NCI-H748 (cell line): ENCODE data around the gene FOCAD.
A peak's percentile ranks its signal among the peaks of the same experiment; 100 is the strongest.

Experiments used
- DNase-seq: peaks from one replicate; lab custom pipeline; 2025; ENCODE audit not compliant: unreplicated experiment; lab: John Stamatoyannopoulos, UW

FOCAD gene

DNA sequence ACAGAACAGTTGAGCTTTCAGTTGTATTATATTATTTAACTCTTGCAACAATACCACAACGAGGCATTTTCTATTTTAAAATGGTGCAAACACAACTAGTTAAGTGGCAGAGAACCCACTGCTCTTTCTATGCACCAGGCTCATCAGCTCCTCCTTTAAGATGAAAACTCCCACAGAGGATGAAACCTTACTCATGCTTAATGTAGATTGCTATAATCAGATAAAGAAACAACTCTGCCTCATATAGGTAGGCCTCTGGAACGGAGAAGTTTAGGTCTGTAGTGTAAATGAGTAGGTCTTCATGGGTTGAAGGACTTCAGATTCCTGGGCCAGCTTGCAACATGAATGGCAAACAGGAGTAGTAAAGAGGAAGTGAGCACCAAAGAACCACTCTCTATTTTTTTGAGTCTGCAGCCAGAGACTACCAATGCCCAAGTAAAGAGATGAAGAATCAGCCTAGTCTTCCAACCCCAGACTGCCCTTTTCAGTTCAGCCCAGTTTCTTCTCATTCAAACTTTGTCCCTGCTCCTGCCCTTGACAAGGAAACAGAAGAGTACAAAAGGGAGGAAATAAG lies 313.5 kb downstream of the FOCAD start:
- no peak for DNase-seq

DNA sequence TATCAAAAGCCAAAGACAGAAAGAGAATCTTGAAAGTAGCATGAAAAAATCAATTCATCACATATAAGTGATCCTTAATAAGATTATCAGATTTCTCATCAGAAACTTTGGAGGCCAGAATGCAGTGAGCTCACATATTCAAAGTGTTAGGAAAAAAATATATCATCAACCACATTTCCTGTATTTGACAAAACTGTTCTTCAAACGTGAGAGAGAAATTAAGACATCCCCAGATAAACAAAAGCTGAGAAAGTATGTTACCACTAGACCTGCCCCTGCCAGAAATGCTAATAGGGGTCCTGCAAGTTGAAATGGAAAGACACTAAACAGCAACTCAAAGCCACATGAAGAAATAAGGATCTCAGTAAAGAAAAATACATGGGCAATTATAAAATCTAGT lies 317.5 kb downstream of the FOCAD start:
- DNase-seq = no peak

- DNase-seq = no peak
Observed at GRCh38 chr9:21002040-21002439, 318.0 kb downstream of the FOCAD start.

DNA sequence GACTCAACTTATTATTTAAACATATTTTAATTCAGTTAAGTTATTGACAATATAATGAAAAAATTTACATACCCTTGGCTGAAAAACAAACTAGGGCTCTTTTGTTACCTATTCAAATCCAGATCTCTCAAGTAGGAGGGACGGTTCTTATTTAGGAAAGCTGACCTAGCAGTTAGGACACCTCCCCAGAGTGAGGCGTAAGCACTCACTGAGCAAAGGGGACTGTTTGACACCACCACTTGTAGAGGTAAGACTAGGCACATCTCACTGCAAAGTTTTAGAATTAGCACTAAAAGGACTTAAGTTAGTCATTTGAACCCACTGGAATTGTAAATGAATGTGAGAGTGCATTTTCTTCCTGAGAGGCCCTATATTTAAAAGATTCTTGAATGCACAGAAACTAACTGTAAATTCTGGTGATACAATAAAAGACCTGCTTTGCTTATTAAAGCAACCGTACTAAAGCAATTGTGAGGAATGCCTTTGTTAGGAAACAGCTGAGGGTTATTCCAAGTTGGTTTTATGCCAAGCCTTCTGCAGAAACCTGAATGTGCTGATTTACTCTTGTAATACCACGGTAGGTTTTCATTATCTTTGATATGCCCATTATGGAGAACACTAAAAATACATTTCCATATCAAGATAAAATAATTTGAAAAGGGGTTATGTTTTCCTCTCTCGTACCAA lies 331.2 kb downstream of the FOCAD start:
- no peak for DNase-seq

DNA sequence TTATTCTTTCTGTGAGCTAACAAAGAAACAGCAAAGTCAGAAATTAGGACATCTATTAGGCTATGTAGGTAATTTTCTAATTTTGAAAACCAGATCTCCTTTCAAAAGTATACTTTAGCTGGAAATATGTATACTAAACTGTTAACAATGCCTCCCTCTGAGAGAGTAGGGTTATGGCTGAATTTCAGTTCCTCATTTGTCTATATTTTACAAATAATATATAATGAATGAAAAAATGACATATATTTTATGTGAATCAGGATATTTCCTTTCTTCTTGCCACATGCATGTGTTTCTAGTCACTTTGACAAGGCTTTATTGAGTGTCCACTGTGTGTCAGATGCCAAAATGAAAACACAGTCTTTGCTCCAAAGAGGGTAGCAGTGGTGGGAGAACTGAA lies 331.9 kb downstream of the FOCAD start:
- no peak for DNase-seq

GRCh38 chr9:21016701-21017491 lies 332.8 kb downstream of the FOCAD start:
- DNase-seq = no peak

- DNase-seq = no peak
Observed at GRCh38 chr9:21018177-21018576, 334.1 kb downstream of the FOCAD start.

DNA sequence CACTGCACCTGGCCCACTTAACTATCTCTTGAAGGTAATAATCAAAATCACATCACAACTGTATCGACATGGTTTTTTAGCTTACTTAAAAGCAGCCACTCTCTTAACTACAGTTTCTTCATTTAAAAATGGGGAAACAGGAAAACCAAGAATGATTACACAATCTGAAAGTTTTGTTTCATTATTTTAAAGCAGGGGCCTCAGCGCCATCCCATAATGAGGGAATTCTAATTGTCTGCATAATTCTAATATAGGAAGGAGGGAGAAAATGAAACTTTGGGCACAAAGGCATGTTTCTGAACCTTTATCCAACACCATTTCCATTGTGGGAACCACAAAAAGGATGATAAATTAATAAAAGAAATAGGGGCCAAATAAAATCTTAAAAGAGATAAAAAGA lies 339.8 kb downstream of the FOCAD start:
- DNase-seq = no peak

DNA sequence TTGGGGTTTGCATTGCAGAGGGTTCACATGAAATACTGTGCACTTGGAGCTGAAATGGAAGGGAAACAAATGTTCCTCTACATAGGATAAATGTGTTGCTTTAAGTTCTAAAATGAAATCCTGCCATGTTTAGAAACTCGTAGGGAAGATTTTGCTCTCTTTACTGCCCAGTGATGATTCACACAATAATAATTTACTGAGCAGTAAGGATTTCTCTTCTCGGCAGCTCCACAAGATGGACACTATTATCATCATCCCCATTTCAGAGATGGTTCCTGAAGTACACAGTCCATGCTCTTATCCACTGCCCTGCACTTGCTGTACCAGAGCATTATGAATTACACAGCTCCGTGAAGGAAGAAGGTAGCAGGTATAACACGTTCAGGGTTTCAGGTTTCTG lies 343.2 kb downstream of the FOCAD start:
- peak; percentile 6 for DNase-seq

- no peak for DNase-seq
Observed at GRCh38 chr9:21028466-21028865, 344.4 kb downstream of the FOCAD start.

DNA sequence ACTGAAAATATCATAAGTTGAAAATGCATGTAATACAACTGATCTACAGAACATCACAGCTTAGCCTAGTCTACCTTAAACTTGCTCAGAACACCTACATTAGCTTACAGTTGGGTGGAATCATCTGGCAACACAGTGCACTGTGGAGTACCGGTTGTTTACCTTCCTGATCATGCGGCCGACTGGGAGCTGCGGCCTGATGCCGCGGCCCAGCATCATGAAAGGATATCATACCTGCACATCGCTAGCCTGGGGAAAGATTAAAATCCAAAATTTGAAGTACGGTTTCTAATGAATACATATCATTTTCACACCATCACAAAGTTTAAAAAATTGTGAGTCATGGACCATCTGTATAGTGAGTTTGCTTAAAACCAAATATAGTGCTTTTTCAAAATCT lies 345.6 kb downstream of the FOCAD start:
- no peak for DNase-seq

- DNase-seq = no peak
Observed at GRCh38 chr9:21030389-21031035, 346.5 kb downstream of the FOCAD start.

GRCh38 chr9:21031091-21031807 lies 347.2 kb downstream of the FOCAD start, which contains the start of gene HACD4:
TSS of gene HACD4 (minus strand) at chr9:21031640. CDS start at chr9:21031590, 50 bp downstream.
- peak; percentile 42 for DNase-seq

DNA sequence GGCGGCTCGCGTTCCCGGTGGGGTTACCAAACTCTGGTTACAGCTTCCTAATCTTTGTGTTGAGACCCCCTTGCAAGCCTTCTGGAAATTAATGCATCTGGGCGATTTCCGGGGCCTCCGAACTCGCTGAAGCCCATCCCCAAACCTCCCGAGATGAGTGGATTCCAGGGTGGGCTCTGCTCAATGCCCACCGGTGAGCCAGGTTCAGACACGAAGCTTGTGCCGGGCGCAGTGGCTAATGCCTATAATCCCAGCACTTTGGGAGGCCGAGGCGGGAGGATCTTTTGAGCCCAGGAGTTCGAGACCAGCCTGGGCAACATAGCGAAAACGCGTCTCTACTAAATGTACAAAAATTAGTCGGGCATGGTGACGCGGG lies 347.7 kb downstream of the FOCAD start:
- no peak for DNase-seq

DNA sequence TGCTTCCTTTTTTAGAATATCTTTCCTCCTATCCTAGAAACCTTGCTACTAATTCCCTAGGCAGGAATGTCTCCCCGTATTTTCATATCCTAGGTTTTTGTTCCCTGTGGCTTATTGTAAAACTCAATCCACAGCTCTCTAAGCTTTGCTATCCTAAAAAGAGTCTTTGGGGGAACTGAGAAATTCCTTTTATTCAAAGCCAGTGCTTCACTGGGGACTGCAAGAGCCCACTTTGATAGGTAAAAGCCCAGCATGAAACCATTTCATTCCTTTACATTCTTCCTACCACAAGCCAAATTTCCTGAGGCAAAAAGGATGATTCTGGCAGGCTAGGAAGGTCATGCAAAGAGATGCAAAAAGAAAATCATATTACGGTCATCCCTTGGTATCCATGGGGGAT lies 353.2 kb downstream of the FOCAD start:
- DNase-seq = no peak

- no peak for DNase-seq
Observed at GRCh38 chr9:21039302-21039701, 355.2 kb downstream of the FOCAD start.

DNA sequence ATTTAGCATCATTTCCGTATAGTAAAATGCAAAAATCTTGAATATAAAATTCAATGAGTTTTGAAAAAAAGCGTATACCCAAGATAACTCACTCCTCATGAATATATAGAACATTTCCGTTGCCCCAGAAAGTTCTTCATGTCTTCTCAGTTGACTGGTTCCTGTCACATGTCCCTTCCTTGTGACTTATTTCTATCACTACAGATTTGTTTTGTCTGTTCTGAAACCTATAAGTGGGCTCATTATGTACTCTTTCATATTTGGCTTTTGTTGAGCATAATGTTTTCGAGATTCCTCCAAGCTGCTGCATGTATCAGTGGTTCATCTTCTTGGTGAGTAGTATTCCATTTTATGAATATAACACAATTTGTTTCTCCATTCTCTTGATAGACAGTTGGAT lies 358.4 kb downstream of the FOCAD start:
- no peak for DNase-seq

DNA sequence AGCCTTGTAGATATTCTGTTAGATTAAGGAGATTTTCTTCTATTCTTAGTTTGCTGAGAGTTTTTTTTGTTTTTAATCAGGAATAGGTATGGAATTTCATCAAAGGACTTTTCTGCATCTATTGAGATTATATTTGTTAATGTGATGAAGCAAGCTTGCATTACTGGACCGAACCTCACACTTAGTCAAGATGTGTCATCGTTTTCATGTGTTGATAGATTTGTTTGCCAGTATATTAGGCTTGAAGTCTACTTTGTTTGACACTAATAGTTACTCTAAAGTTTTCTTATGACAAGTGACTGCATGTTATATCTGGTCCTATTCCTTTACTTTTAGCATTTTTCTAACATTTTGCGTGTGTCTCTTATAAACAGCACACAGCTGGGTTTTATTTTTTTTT lies 359.8 kb downstream of the FOCAD start:
- DNase-seq = no peak
